Measurements from ENCODE around the gene DGKD.

The DGKD gene

GRCh38 chr2:233473878-233474277, 119.6 kb downstream of the DGKD start:
- H3K4me3 ChIP-seq (ENCODE audit: low read length): no peak overlapping the region
- no peak for DNase-seq (ENCODE audit: low read depth)
- no peak for TF ChIP-seq CTCF (conservative IDR thresholded peaks at IDR 0.05; ENCODE audit: low read depth, low read length)

GRCh38 chr2:233474308-233475160, 120.2 kb downstream of the DGKD start:
- H3K4me3 ChIP-seq (ENCODE audit: low read length): no peak overlapping the region
- no peak for DNase-seq (ENCODE audit: low read depth)
- no peak for TF ChIP-seq CTCF (conservative IDR thresholded peaks at IDR 0.05; ENCODE audit: low read depth, low read length)

- no peak for DNase-seq (ENCODE audit: low read depth)
- no peak overlapping the region for H3K4me3 ChIP-seq (ENCODE audit: low read length)
- TF ChIP-seq CTCF (conservative IDR thresholded peaks at IDR 0.05; ENCODE audit: low read depth, low read length): no peak
Measured at GRCh38 chr2:233476063-233476410, 121.7 kb downstream of the DGKD start.

GRCh38 chr2:233476651-233477547, 122.6 kb downstream of the DGKD start:
- no peak for TF ChIP-seq CTCF (conservative IDR thresholded peaks at IDR 0.05; ENCODE audit: low read depth, low read length)
- H3K4me3 ChIP-seq (ENCODE audit: low read length): no peak overlapping the region
- DNase-seq (ENCODE audit: low read depth): no peak

GRCh38 chr2:233477548-233478433, 123.5 kb downstream of the DGKD start:
- no peak for TF ChIP-seq CTCF (conservative IDR thresholded peaks at IDR 0.05; ENCODE audit: low read depth, low read length)
- no peak overlapping the region for H3K4me3 ChIP-seq (ENCODE audit: low read length)
- no peak for DNase-seq (ENCODE audit: low read depth)

GRCh38 chr2:233479616-233480489, 125.6 kb downstream of the DGKD start:
- no peak for TF ChIP-seq CTCF (conservative IDR thresholded peaks at IDR 0.05; ENCODE audit: low read depth, low read length)
- no peak overlapping the region for H3K4me3 ChIP-seq (ENCODE audit: low read length)
- DNase-seq (ENCODE audit: low read depth): no peak
